ENCODE data around the gene PPIP5K1. TPM values are rescaled to one million over a fixed set of nuclear protein-coding genes. Genes with fewer than 3 reads are reported as not detected.
A peak's percentile ranks its signal among the peaks of the same experiment; 100 is the strongest.
"Not testable (repeated sequence)": the region's sequence is repeated elsewhere in the genome, so short reads cannot be mapped to it uniquely, and the experiment has no call there.

The PPIP5K1 gene
- total RNA-seq (2014; rRNA removed; shearing (Covaris generic)), result 67.5 and 70.2 TPM in 2 replicates
- total RNA-seq (2022), result 89.5 and 89.8 TPM in 2 replicates
- percentile 49 among the genes with signal in this experiment for Bru-seq, nascent RNA
- percentile 54 among the genes with signal in this experiment for BruChase-seq, experiment 1, labeled RNA remaining after a 6-hour chase
- BruChase-seq, experiment 2, labeled RNA remaining after a 2-hour chase, result percentile 54 among the genes with signal in this experiment
- long read RNA-seq, partial matches to known transcripts, result 13 of 17 reads
- long read RNA-seq, other reads (novel, unspliced or antisense), result 4 of 17 reads

DNA sequence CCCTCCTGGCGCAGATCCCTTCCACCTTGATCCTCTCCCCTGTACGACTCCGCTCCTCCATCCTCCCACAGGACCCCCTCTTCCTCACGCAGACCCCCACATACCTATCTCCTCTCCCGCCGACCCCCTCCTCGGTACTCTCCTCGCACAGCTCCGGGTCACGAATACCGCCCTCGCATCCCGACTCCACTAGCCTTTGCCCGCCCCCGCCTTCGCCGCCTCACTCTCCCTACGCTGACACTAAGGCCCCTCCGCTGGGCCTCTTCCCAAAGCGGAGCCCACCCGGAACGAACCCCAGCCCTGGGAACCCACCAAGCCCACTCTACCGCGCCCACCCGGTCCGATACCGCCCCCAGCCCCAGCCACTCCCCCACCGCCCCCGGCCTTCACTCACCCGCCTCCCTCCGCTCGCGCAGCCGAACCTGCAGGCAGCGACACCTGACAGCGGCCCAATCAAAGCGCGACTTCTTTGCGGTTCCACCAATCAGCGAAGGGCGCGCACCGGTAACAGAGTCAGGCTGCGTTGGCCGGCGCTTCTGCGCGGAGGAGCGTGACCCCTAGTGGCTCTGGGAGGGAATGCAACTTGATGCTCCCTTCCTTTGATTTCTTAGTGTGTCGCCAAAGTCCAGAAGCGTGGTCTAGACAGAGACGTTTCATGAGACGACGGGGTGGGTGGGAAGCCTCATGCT lies at the start of gene PPIP5K1:
TSS of gene PPIP5K1 (minus strand) at position 431 of the 689 bp plus-strand sequence. CDS start 5,704 bp downstream, outside the sequence.
- CTCF ChIA-PET (ENCODE audit: unreplicated experiment); H3K4me1 ChIP-seq (ENCODE audit: insufficient read depth, low read length, poor library complexity, severe bottlenecking); H3K4me3 ChIP-seq (ENCODE audit: low read depth, low read length, poor library complexity, severe bottlenecking); H3K36me3 ChIP-seq (ENCODE audit: insufficient read depth, low read length); H3K4me2 ChIP-seq (ENCODE audit: low read length); H3K27ac ChIP-seq (ENCODE audit: low read depth, low read length, poor library complexity, severe bottlenecking); H3K9me2 ChIP-seq (ENCODE audit: insufficient read depth, low read length); POLR2A ChIA-PET; BruUV-seq (replicated peaks); H3K9me3 ChIP-seq (ENCODE audit: low read length); H4K20me1 ChIP-seq (ENCODE audit: insufficient read depth, low read length); DNase-seq (ENCODE audit: low spot score); H2AFZ ChIP-seq (ENCODE audit: low read length); H3K79me2 ChIP-seq (ENCODE audit: insufficient read depth, low read depth, low read length); intact Hi-C loops (cut with micrococcal nuclease; ENCODE audit: unreplicated experiment): not testable (repeated sequence)

- H4K20me1 ChIP-seq (ENCODE audit: insufficient read depth, low read length); H2AFZ ChIP-seq (ENCODE audit: low read length); H3K4me1 ChIP-seq (ENCODE audit: insufficient read depth, low read length, poor library complexity, severe bottlenecking); BruUV-seq (replicated peaks); H3K4me2 ChIP-seq (ENCODE audit: low read length); H3K9me2 ChIP-seq (ENCODE audit: insufficient read depth, low read length); H3K4me3 ChIP-seq (ENCODE audit: low read depth, low read length, poor library complexity, severe bottlenecking); H3K9me3 ChIP-seq (ENCODE audit: low read length); H3K36me3 ChIP-seq (ENCODE audit: insufficient read depth, low read length); DNase-seq (ENCODE audit: low spot score); POLR2A ChIA-PET; H3K79me2 ChIP-seq (ENCODE audit: insufficient read depth, low read depth, low read length); CTCF ChIA-PET (ENCODE audit: unreplicated experiment); H3K27ac ChIP-seq (ENCODE audit: low read depth, low read length, poor library complexity, severe bottlenecking); intact Hi-C loops (cut with micrococcal nuclease; ENCODE audit: unreplicated experiment): not testable (repeated sequence)
Measured at GRCh38 chr15:43638464-43639204, 48.6 kb upstream of the PPIP5K1 start.

- H3K36me3 ChIP-seq (ENCODE audit: insufficient read depth, low read length); CTCF ChIA-PET (ENCODE audit: unreplicated experiment); H3K9me2 ChIP-seq (ENCODE audit: insufficient read depth, low read length); H3K4me2 ChIP-seq (ENCODE audit: low read length); H3K79me2 ChIP-seq (ENCODE audit: insufficient read depth, low read depth, low read length); H2AFZ ChIP-seq (ENCODE audit: low read length); H3K4me3 ChIP-seq (ENCODE audit: low read depth, low read length, poor library complexity, severe bottlenecking); H4K20me1 ChIP-seq (ENCODE audit: insufficient read depth, low read length); H3K9me3 ChIP-seq (ENCODE audit: low read length); intact Hi-C loops (cut with micrococcal nuclease; ENCODE audit: unreplicated experiment); POLR2A ChIA-PET; BruUV-seq (replicated peaks); H3K4me1 ChIP-seq (ENCODE audit: insufficient read depth, low read length, poor library complexity, severe bottlenecking); H3K27ac ChIP-seq (ENCODE audit: low read depth, low read length, poor library complexity, severe bottlenecking); DNase-seq (ENCODE audit: low spot score): not testable (repeated sequence)
Measured at GRCh38 chr15:43626937-43627336, 36.9 kb upstream of the PPIP5K1 start.

DNA sequence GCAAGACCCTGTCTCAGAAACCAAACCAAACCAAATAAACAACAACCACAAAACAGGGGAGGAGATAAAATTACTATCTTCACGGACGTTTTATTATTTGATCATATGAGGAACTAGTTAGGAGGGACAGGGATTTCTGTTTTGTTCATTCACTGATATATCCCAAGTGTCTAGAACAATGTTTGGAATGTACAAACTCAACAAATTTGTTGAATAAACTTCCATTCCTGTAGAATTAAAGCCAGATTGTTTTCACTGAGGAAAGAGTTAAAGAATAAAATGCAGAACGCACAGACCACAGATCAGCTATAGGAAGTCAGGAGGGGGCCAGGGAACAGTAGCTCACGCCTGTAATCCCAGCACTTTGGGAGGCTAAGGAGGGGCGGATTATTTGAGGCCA lies 35.1 kb upstream of the PPIP5K1 start:
- H3K36me3 ChIP-seq (ENCODE audit: insufficient read depth, low read length), result no peaks in the 10 kb centered on the region
- no peak for DNase-seq (ENCODE audit: low spot score)
- no peaks in the 10 kb centered on the region for H3K9me2 ChIP-seq (ENCODE audit: insufficient read depth, low read length)
- H2AFZ ChIP-seq (ENCODE audit: low read length), result no peak overlapping the region
- no peak overlapping the region for H3K4me2 ChIP-seq (ENCODE audit: low read length)
- no peaks in the 10 kb centered on the region for H3K4me1 ChIP-seq (ENCODE audit: insufficient read depth, low read length, poor library complexity, severe bottlenecking)
- intact Hi-C loops (cut with micrococcal nuclease; ENCODE audit: unreplicated experiment), result no loop called here
- no TSS peak for BruUV-seq (replicated peaks)
- H3K27ac ChIP-seq (ENCODE audit: low read depth, low read length, poor library complexity, severe bottlenecking), result no peak overlapping the region
- H4K20me1 ChIP-seq (ENCODE audit: insufficient read depth, low read length), result no peaks in the 10 kb centered on the region
- no peak overlapping the region for H3K4me3 ChIP-seq (ENCODE audit: low read depth, low read length, poor library complexity, severe bottlenecking)
- POLR2A ChIA-PET, result no interaction called here
- H3K79me2 ChIP-seq (ENCODE audit: insufficient read depth, low read depth, low read length), result no peaks in the 10 kb centered on the region
- no peaks in the 10 kb centered on the region for H3K9me3 ChIP-seq (ENCODE audit: low read length)
- CTCF ChIA-PET (ENCODE audit: unreplicated experiment), result no interaction called here
- TF ChIP-seq, protein P1, sequence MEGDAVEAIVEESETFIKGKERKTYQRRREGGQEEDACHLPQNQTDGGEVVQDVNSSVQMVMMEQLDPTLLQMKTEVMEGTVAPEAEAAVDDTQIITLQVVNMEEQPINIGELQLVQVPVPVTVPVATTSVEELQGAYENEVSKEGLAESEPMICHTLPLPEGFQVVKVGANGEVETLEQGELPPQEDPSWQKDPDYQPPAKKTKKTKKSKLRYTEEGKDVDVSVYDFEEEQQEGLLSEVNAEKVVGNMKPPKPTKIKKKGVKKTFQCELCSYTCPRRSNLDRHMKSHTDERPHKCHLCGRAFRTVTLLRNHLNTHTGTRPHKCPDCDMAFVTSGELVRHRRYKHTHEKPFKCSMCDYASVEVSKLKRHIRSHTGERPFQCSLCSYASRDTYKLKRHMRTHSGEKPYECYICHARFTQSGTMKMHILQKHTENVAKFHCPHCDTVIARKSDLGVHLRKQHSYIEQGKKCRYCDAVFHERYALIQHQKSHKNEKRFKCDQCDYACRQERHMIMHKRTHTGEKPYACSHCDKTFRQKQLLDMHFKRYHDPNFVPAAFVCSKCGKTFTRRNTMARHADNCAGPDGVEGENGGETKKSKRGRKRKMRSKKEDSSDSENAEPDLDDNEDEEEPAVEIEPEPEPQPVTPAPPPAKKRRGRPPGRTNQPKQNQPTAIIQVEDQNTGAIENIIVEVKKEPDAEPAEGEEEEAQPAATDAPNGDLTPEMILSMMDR (conservative IDR thresholded peaks at IDR 0.05; ENCODE audit: low read length), result no peak
- TF ChIP-seq EZH2phosphoT487 (IDR thresholded peaks at IDR 0.05; ENCODE audit: borderline replicate concordance, low read depth, low read length), result no peak

DNA sequence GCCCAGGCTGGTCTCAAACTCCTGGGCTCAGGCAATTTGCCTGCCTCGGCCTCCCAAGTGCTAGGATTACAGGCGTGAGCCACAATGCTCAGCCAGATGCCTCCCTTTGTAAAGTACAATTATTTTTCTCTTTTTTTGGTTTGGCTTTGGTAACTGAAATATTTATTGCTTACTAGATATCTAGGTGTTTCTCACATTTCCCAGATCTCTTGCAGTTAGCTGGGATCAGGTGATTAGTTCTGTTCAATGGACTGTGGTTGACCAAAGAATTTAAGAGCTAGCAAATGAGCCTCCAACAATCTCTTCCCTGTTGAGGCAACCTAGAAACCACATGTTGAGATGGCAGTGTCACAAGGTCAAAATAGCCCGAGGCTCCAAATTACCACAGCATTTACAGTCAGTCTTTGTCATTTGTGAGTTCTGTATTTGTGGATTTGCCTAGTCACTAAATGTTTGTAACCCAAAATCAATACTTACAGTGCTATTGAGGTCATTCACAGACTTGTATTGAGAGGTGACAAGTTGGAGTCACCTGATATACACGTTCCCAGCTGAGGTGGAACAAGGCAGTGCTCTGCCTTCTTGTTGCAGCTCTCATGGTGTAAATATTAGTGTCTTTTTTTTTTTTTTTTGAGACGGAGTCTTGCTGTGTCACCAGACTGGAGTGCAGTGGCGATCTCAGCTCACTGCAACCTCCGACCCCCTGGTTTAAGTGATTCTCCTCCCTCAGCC lies 32.2 kb upstream of the PPIP5K1 start:
- H3K4me3 ChIP-seq (ENCODE audit: low read depth, low read length, poor library complexity, severe bottlenecking); POLR2A ChIA-PET; H3K9me2 ChIP-seq (ENCODE audit: insufficient read depth, low read length); DNase-seq (ENCODE audit: low spot score); BruUV-seq (replicated peaks); CTCF ChIA-PET (ENCODE audit: unreplicated experiment); H3K79me2 ChIP-seq (ENCODE audit: insufficient read depth, low read depth, low read length); H4K20me1 ChIP-seq (ENCODE audit: insufficient read depth, low read length); H2AFZ ChIP-seq (ENCODE audit: low read length); H3K36me3 ChIP-seq (ENCODE audit: insufficient read depth, low read length); H3K9me3 ChIP-seq (ENCODE audit: low read length); intact Hi-C loops (cut with micrococcal nuclease; ENCODE audit: unreplicated experiment); H3K4me2 ChIP-seq (ENCODE audit: low read length); H3K4me1 ChIP-seq (ENCODE audit: insufficient read depth, low read length, poor library complexity, severe bottlenecking); H3K27ac ChIP-seq (ENCODE audit: low read depth, low read length, poor library complexity, severe bottlenecking): not testable (repeated sequence)
